Measurements from ENCODE around the gene C2orf68. TPM values are rescaled to one million over a fixed set of nuclear protein-coding genes. Genes with fewer than 3 reads are reported as not detected.
"Not testable (repeated sequence)": the region's sequence is repeated elsewhere in the genome, so short reads cannot be mapped to it uniquely, and the experiment has no call there.

The C2orf68 gene
- total and polyA plus RNA-seq, 10 donors = 16.0 to 45.2 (median 29.2) TPM

- Histone ChIP-seq H3K4me1 (peaks cover 13 to 41% (median 24%) of the 10 kb centered on the region in 6 donors), H3K27me3 (replicated peaks in 1 of 7) (no peaks in the 10 kb centered on the region), H3K9me3 (no peaks in the 10 kb centered on the region), H3K4me3 (no peak overlapping the region), H3K27ac (no peak overlapping the region), H3K36me3 (peaks cover 5 to 90% (median 73%) of the 10 kb centered on the region in 6 donors)
- intact Hi-C loops (cut with DNase I; ENCODE audit: low total_unique reads) = no loop called here
- WGBS, 5 donors = 96 to 100% (median 97%) methylated on average over 1 of the region's 1 CpG
- no peak for TF ChIP-seq POLR2A (IDR thresholded peaks at IDR 0.05)
- no peak for TF ChIP-seq CTCF (IDR thresholded peaks at IDR 0.05 in 8 of 11, conservative IDR thresholded peaks at IDR 0.05 in 3 of 11)
- no peak for TF ChIP-seq POLR2AphosphoS5 (IDR thresholded peaks at IDR 0.05)
- no peak for DNase-seq
Observed at GRCh38 chr2:85621338-85621737, 9.5 kb upstream of the C2orf68 start.

- Histone ChIP-seq H3K27ac (no peak overlapping the region), H3K4me3 (no peak overlapping the region), H3K27me3 (replicated peaks in 1 of 7) (no peaks in the 10 kb centered on the region), H3K9me3 (no peaks in the 10 kb centered on the region), H3K4me1 (peaks cover 13 to 49% (median 30%) of the 10 kb centered on the region in 6 donors), H3K36me3 (peaks cover 5 to 73% (median 56%) of the 10 kb centered on the region in 6 donors)
- no peak for DNase-seq
- intact Hi-C loops (cut with DNase I; ENCODE audit: low total_unique reads) = no loop called here
- no peak for TF ChIP-seq POLR2A (IDR thresholded peaks at IDR 0.05)
- no peak for TF ChIP-seq CTCF (IDR thresholded peaks at IDR 0.05 in 8 of 11, conservative IDR thresholded peaks at IDR 0.05 in 3 of 11)
- no peak for TF ChIP-seq POLR2AphosphoS5 (IDR thresholded peaks at IDR 0.05)
- 92 to 96% (median 95%) methylated on average over 6 of the region's 6 CpGs for WGBS, 5 donors
Observed at GRCh38 chr2:85619617-85620016, 7.8 kb upstream of the C2orf68 start.

- WGBS, 5 donors = 86 to 93% (median 90%) methylated on average over 5 of the region's 5 CpGs
Observed at GRCh38 chr2:85617723-85618122, 5.9 kb upstream of the C2orf68 start.

DNA sequence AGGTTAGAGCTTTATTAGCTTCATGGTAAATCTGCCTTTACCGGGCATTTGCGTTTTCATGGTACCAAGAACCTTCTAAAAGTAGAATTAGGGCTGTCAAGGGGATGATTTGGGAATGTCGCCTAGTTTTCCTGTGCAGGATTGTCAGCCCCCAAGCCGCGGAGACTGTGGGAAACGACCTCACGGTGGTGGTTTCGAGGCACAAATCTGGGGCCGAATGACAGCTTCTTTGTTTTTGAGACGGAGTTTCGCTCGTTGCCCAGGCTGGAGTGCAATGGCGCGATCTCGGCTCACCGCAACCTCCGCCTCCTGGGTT is 3.5 kb upstream of the C2orf68 start:
- Histone ChIP-seq H3K27ac (peak overlapping the region; percentile 85 to 95 (median 90)), H3K4me1 (peaks cover 23 to 71% (median 48%) of the 10 kb centered on the region in 6 donors), H3K4me3 (peak overlapping the region in 4 of 8 donors; percentile 79 to 100 (median 82)), H3K36me3 (peaks cover 0 to 31% (median 16%) of the 10 kb centered on the region in 6 donors), H3K9me3 (no peaks in the 10 kb centered on the region), H3K27me3 (replicated peaks in 1 of 7) (no peaks in the 10 kb centered on the region)
- 91 to 94% (median 92%) methylated on average over 17 of the region's 17 CpGs for WGBS, 5 donors
- peak; percentile 78 for DNase-seq
- intact Hi-C loops (cut with DNase I; ENCODE audit: low total_unique reads) = no loop called here
- no peak for TF ChIP-seq POLR2A (IDR thresholded peaks at IDR 0.05)
- no peak for TF ChIP-seq POLR2AphosphoS5 (IDR thresholded peaks at IDR 0.05)
- no peak for TF ChIP-seq CTCF (IDR thresholded peaks at IDR 0.05 in 8 of 11, conservative IDR thresholded peaks at IDR 0.05 in 3 of 11)

More at GRCh38 chr2:85617723-85618122, 5.9 kb upstream of the C2orf68 start:
- DNase-seq; H3K27ac ChIP-seq; H3K27me3 ChIP-seq (replicated peaks in 1 of 7); H3K9me3 ChIP-seq; intact Hi-C loops (cut with DNase I; ENCODE audit: low total_unique reads): not testable (repeated sequence)
- Histone ChIP-seq H3K4me3 (peak overlapping the region in 3 of 8 donors; percentile 80 to 98 (median 85)), H3K36me3 (peaks cover 0 to 54% (median 37%) of the 10 kb centered on the region in 6 donors), H3K4me1 (peaks cover 13 to 52% (median 31%) of the 10 kb centered on the region in 6 donors)

GRCh38 chr2:85614757-85615156 is 2.9 kb upstream of the C2orf68 start:
- intact Hi-C loops (cut with DNase I; ENCODE audit: low total_unique reads); H3K9me3 ChIP-seq; H3K27ac ChIP-seq; H3K27me3 ChIP-seq (replicated peaks in 1 of 7); DNase-seq; H3K4me3 ChIP-seq: not testable (repeated sequence)
- 92 to 98% (median 93%) methylated on average over 5 to 7 of the region's 7 CpGs for WGBS, 5 donors
- Histone ChIP-seq H3K36me3 (peaks cover 0 to 31% (median 11%) of the 10 kb centered on the region in 6 donors), H3K4me1 (peaks cover 25 to 71% (median 53%) of the 10 kb centered on the region in 6 donors)
